Adrenal gland (tissue), 12 donors: Measurements from ENCODE around the gene GABBR1. TPM values are rescaled to one million over a fixed set of nuclear protein-coding genes. Genes with fewer than 3 reads are reported as not detected.
"Not testable (repeated sequence)": the region's sequence is repeated elsewhere in the genome, so short reads cannot be mapped to it uniquely, and the experiment has no call there.

Experiments used
- DNase-seq, 7 donors: peaks; one replicate each; pipeline ENCODE4 v3.0.0-alpha.2; 2019 to 2020
- H3K27ac ChIP-seq, 5 donors: fragments of 200-600 bp; sonication (generic) in 4 of 5; 1 replicate in 3 of 5; 2 replicates in 2 of 5; pipeline versions ENCODE4 v1.5.1 to v1.8.0; 2016 to 2020; ENCODE audit warnings: mild to moderate bottlenecking in 1 of 5
- H3K27me3 ChIP-seq: fragments of 200-600 bp; 2 replicates; pipeline ENCODE4 v1.8.0; 2021
- H3K36me3 ChIP-seq, 2 donors: fragments of 200-600 bp; replicated peaks in 1 of 2; 1 replicate in 1 of 2; 2 replicates in 1 of 2; pipeline versions ENCODE4 v1.5.1 to v1.8.0; 2018 to 2022
- H3K4me1 ChIP-seq, 2 donors: fragments of 200-600 bp; replicated peaks in 1 of 2; 1 replicate in 1 of 2; 2 replicates in 1 of 2; pipeline versions ENCODE4 v1.5.1 to v1.8.0; 2018 to 2021
- H3K4me3 ChIP-seq, 4 donors: fragments of 200-600 bp; sonication (generic) in 3 of 4; one replicate each; pipeline ENCODE4 v1.5.1; 2016 to 2018
- H3K9me3 ChIP-seq, 3 donors: fragments of 200-600 bp; sonication (generic) in 1 of 3; replicated peaks in 1 of 3; 1 replicate in 2 of 3; 2 replicates in 1 of 3; pipeline versions ENCODE4 v1.5.1 to v1.8.0; 2016 to 2021
- POLR2A ChIP-seq, 2 donors: fragments of 450-650 bp; IDR thresholded peaks; one replicate each; pipeline ENCODE4 v1.6.1; 2017; ENCODE audit warnings: antibody characterized with exemption in 2 of 2, mild to moderate bottlenecking in 2 of 2, moderate library complexity in 1 of 2
- WGBS, 4 donors: extraction: QIAGEN DNeasy Blood & Tissue Kit in 2 of 4; methylation state at CpG; one replicate each; pipeline versions ENCODE4 v1.1.5 to v1.1.7; 2013 to 2017; 5-methylcytosine and 5-hydroxymethylcytosine counted together
- intact Hi-C, 2 donors: fragments of 100-400 bp; cut with DNase I; formaldehyde crosslinking; loops; one replicate each; pipeline versions ENCODE4 v1.14.1 to v1.15.0; 2022 to 2023
- polyA plus RNA-seq, 3 donors: library from polyadenylated mRNA; stranded (reverse); fragments of 200-250 nt in 2 of 3; fragments of 350-450 nt in 1 of 3; fragmentation: Illumina TruSeq in 1 of 3; extraction: RNeasy Lipid Tissue Mini Kit (QIAGEN cat#74804) in 1 of 3; gene quantifications; one replicate each; pipeline ENCODE4 v1.2.3, GENCODE V29; 2013 to 2014
- total RNA-seq, 9 donors: library from RNA; depleted of rRNA in 4 of 9; stranded (reverse); fragments of >200 nt in 4 of 9; fragments of 120-200 nt in 1 of 9; fragmentation: NEBNext Ultra II Directional in 1 of 9; extraction: Animal tissue kit (Norgen Biotek cat#: 25700) in 1 of 9; gene quantifications; one replicate each; pipeline versions ENCODE4 v1.1.0 to v1.2.4, GENCODE V29; 2013 to 2023
- TF ChIP-seq, protein P1 (sequence below), 6 experiments: fragments of 450-650 bp in 4 of 6; fragments of 200-600 bp in 2 of 6; sonication (generic) in 1 of 6; IDR thresholded peaks; 1 replicate in 5 of 6; 2 replicates in 1 of 6; pipeline versions ENCODE4 v1.5.1 to v1.8.0; 2016 to 2021; ENCODE audit warnings: antibody characterized with exemption in 6 of 6, mild to moderate bottlenecking in 2 of 6, moderate library complexity in 1 of 6
- donor health status: healthy with polysubstance abuse.
- donor health status: Bipolar disorder and iron deficiency.
- donor health status: DM: yes; HTN: yes; CAD: no.
- donor health status: DM: no; HTN: no; CAD: no.
- donor health status: DM: no; HTN: no; CAD: no.
- donor health status: DM: yes; HTN: yes; CAD: no.

The GABBR1 gene
- total and polyA plus RNA-seq, 12 donors, result 6.9 to 68.9 (median 18.1) TPM

DNA sequence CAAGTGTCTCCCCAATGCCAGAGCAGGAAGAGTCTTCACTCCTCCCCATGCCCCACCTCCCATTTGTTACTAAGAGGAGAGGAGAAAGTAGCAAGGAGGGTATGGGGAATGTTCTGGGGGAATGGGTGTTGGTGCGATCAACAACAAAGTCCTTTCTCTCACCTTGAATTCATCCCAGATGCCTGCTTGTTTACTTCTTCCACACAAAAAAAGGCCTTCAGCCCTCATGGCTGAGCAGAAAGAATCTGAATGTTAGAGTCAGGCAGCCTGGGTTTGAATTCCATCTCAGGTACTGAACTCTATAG lies 33.8 kb upstream of the GABBR1 start:
- Histone ChIP-seq H3K36me3 (no peaks in the 10 kb centered on the region), H3K27me3 (peaks cover 17% of the 10 kb centered on the region), H3K4me3 (no peak overlapping the region), H3K4me1 (no peaks in the 10 kb centered on the region), H3K27ac (no peak overlapping the region), H3K9me3 (no peaks in the 10 kb centered on the region)
- 74 to 100% (median 89%) methylated on average over 1 of the region's 1 CpG for WGBS, 4 donors
- intact Hi-C loops, result loop anchor here in 1 of 2 donors (5.0 kb wide), 1 partner anchor 441 kb away; no protein-coding TSS in a partner anchor
- TF ChIP-seq POLR2A (IDR thresholded peaks at IDR 0.05), result no peak
- TF ChIP-seq, protein P1, sequence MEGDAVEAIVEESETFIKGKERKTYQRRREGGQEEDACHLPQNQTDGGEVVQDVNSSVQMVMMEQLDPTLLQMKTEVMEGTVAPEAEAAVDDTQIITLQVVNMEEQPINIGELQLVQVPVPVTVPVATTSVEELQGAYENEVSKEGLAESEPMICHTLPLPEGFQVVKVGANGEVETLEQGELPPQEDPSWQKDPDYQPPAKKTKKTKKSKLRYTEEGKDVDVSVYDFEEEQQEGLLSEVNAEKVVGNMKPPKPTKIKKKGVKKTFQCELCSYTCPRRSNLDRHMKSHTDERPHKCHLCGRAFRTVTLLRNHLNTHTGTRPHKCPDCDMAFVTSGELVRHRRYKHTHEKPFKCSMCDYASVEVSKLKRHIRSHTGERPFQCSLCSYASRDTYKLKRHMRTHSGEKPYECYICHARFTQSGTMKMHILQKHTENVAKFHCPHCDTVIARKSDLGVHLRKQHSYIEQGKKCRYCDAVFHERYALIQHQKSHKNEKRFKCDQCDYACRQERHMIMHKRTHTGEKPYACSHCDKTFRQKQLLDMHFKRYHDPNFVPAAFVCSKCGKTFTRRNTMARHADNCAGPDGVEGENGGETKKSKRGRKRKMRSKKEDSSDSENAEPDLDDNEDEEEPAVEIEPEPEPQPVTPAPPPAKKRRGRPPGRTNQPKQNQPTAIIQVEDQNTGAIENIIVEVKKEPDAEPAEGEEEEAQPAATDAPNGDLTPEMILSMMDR (IDR thresholded peaks at IDR 0.05), result no peak
- DNase-seq, result no peak

GRCh38 chr6:29665942-29666825 lies 33.2 kb upstream of the GABBR1 start:
- Histone ChIP-seq H3K9me3 (no peaks in the 10 kb centered on the region), H3K36me3 (no peaks in the 10 kb centered on the region), H3K27ac (no peak overlapping the region), H3K4me1 (no peaks in the 10 kb centered on the region), H3K27me3 (peaks cover 21% of the 10 kb centered on the region), H3K4me3 (no peak overlapping the region)
- no peak for TF ChIP-seq POLR2A (IDR thresholded peaks at IDR 0.05)
- intact Hi-C loops, result loop anchor here in 1 of 2 donors (5.0 kb wide), 1 partner anchor 441 kb away; no protein-coding TSS in a partner anchor
- 45 to 76% (median 67%) methylated on average over 8 of the region's 8 CpGs for WGBS, 4 donors
- DNase-seq, result no peak

DNA sequence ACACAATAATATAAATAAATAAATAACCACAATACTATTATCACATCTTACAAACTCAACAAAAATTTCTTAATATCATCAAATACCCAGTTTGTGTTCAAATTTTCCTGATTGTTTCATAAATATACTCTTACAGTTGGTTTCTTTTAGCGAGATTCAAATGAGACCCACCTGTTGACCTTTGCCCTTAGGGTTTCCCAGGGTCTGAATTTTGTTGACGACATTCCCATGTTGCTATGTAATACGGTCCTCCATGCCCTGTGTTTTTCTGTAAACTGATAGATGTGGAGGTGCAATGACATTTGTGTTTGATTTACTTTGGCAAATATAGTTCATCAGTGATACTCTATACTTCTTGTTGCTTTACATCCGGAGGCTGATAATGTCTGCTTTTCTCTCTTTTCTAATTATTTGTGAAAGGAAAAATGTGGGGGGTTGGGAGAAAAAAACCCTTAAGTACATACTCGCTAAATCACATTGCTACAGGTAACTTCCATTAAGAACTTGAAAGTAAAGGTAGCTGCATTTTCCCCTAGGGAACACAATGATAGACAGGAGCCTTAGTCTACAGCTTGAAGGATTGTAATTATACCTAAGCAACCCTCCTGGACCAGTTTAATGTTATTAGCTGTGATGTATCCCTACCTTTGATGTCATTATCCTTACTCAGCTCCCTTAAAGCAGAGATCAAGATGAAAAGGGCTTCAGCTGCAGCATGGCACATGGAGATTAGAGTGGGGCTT lies 30.5 kb upstream of the GABBR1 start:
- Histone ChIP-seq H3K27me3 (peaks cover 21% of the 10 kb centered on the region), H3K36me3 (no peaks in the 10 kb centered on the region), H3K4me3 (no peak overlapping the region), H3K4me1 (no peaks in the 10 kb centered on the region), H3K9me3 (no peaks in the 10 kb centered on the region), H3K27ac (no peak overlapping the region)
- DNase-seq, result no peak
- intact Hi-C loops, result no loop called here
- TF ChIP-seq, protein P1 (IDR thresholded peaks at IDR 0.05), result no peak
- no peak for TF ChIP-seq POLR2A (IDR thresholded peaks at IDR 0.05)
- 55 to 64% (median 59%) methylated on average over 5 of the region's 5 CpGs for WGBS, 4 donors

DNA sequence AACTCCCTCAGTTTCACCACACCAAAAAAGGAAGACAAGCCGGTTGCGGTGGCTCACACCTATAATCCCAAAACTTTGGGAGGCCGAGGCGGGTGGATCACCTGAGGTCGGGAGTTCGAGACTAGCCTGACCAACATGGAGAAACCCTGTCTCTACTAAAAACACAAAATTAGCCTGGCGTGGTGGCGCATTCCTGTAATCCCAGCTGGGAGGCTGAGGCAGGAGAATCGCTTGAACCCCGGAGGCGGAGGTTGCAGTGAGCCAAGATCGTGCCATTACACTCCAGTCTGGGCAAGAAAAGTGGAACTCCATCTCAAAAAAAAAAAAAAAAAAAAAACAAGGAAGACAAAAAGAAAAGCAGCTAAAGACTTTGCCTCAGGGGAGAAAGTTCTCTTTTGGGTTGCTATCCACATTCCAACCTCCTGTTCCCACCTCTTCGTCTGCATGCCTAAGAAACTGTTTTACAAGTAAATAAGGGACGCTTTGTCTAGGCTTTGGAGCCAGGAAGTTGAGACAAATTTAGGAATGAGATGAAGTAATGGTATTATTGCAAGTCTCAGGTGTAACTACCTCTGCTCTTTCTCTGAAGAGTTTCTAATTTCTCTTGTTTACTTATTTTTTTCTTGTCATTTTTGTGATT lies 28.6 kb upstream of the GABBR1 start:
- 37 to 49% (median 43%) methylated on average over 14 of the region's 14 CpGs for WGBS, 4 donors

DNA sequence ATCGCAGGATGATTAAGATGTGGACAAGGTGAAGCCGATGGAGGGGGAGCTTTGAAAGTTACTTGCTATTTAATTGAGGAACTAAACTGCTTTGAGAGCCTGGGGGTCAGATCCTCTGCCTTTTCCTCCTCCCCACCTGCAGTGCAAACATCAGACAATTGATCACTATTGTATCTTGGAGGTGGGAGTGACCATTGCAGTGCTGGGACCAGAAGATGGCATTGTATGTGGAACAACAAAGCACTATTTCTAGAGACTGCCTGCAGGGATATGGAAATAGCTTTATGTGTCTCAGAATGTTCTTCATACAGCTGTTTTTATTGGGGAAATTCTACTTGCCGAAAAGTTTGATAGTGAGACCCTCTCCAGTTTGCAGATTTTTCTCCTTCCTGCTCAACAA lies 28.1 kb upstream of the GABBR1 start:
- Histone ChIP-seq H3K4me1 (no peaks in the 10 kb centered on the region), H3K36me3 (no peaks in the 10 kb centered on the region), H3K9me3 (no peaks in the 10 kb centered on the region), H3K27ac (no peak overlapping the region), H3K4me3 (no peak overlapping the region), H3K27me3 (peaks cover 21% of the 10 kb centered on the region)
- TF ChIP-seq, protein P1 (IDR thresholded peaks at IDR 0.05), result no peak
- no peak for TF ChIP-seq POLR2A (IDR thresholded peaks at IDR 0.05)
- DNase-seq, result no peak
- WGBS, 4 donors, result 67 to 81% (median 73%) methylated on average over 3 of the region's 3 CpGs
- intact Hi-C loops, result no loop called here

More for the DNA sequence above, 28.6 kb upstream of the GABBR1 start:
- H3K36me3 ChIP-seq, H3K4me1 ChIP-seq, H3K27ac ChIP-seq, intact Hi-C loops, H3K4me3 ChIP-seq, H3K9me3 ChIP-seq, DNase-seq: not testable (repeated sequence)
- H3K27me3 ChIP-seq, result peaks cover 21% of the 10 kb centered on the region
